ENCODE results near the gene DHRS1.

GRCh38 chr14:24277606-24278321 is 21.8 kb downstream of the DHRS1 start:
- TF ChIP-seq POLR2A (IDR thresholded peaks at IDR 0.05) (no peak), CTCF (IDR thresholded peaks at IDR 0.05) (no peak), EP300 (IDR thresholded peaks at IDR 0.05) (no peak), POLR2AphosphoS5 (IDR thresholded peaks at IDR 0.05) (no peak)

Data from sigmoid colon (tissue), 4 donors.